ENCODE data around the gene PLEKHM1. TPM values are rescaled to one million over a fixed set of nuclear protein-coding genes. Genes with fewer than 3 reads are reported as not detected.
"Not testable (repeated sequence)": the region's sequence is repeated elsewhere in the genome, so short reads cannot be mapped to it uniquely, and the experiment has no call there.

The PLEKHM1 gene
- total RNA-seq, 3 donors from 2014 or later (not counting 1 experiment from before 2014, with no cell fraction given), result 140 to 160 (median 158) TPM

DNA sequence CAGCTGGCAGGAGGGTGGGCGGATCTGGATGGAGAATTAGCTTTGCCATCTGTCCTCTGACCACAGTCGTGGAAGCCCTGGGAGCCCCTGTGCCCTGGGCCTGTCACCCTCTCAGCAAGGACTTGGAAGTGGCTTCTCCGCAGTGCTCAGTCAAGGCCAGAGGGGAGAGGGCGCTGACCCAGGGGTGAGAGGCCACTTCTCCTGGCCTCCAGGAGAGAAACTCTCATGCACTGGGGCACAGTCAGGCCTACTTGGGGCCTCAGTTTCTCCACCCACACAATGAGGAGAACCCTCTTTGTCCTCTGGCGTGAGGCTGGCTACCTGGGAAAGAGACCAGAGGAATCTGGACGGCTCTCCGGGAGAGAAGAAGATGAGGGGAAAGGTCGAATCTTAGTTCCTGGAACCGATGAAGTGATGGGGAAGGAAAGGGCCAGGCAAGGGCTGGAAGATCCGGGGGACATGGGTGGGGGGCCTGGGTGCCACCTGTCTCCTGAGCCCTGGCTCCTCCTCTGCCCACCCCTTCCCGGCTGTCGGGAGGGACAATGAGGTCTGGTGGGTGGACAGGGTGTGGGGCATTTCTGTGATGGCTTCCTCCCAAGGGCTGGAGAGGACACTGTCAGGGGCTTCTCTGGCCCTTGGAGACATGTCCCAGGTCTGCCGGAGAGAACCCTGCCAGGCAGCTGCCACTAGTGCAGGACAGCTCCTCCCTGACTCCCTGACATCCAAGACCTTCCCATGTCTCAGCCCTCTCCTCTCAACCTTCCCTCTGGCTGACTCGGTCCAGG, 48.8 kb downstream of the PLEKHM1 start:
- WGBS (ENCODE audit: insufficient coverage), result 95% methylated on average over 12 of the region's 14 CpGs
- no peaks in the 10 kb centered on the region for H3K36me3 Mint-ChIP-seq
- no peak overlapping the region for H3K4me3 Mint-ChIP-seq
- no peaks in the 10 kb centered on the region for H3K27me3 ChIP-seq (ENCODE audit: control insufficient read depth, insufficient read depth, low read length)
- peak overlapping the region in 1 of 2 donors; percentile 52 for H3K27ac Mint-ChIP-seq
- no peak for ATAC-seq
- no peak overlapping the region for H3K4me3 ChIP-seq (ENCODE audit: low read length)
- DNase-seq, result no peak
- no peaks in the 10 kb centered on the region for H3K27me3 Mint-ChIP-seq (ENCODE audit: low read depth in 2 of 2)
- H3K4me1 Mint-ChIP-seq, result peaks cover 14 to 15% of the 10 kb centered on the region in 2 donors
- TF ChIP-seq, protein P1, sequence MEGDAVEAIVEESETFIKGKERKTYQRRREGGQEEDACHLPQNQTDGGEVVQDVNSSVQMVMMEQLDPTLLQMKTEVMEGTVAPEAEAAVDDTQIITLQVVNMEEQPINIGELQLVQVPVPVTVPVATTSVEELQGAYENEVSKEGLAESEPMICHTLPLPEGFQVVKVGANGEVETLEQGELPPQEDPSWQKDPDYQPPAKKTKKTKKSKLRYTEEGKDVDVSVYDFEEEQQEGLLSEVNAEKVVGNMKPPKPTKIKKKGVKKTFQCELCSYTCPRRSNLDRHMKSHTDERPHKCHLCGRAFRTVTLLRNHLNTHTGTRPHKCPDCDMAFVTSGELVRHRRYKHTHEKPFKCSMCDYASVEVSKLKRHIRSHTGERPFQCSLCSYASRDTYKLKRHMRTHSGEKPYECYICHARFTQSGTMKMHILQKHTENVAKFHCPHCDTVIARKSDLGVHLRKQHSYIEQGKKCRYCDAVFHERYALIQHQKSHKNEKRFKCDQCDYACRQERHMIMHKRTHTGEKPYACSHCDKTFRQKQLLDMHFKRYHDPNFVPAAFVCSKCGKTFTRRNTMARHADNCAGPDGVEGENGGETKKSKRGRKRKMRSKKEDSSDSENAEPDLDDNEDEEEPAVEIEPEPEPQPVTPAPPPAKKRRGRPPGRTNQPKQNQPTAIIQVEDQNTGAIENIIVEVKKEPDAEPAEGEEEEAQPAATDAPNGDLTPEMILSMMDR (IDR thresholded peaks at IDR 0.05), result no peak
- H3K9me3 Mint-ChIP-seq, result no peaks in the 10 kb centered on the region
- intact Hi-C loops (cut with micrococcal nuclease), result no loop called here
- no peak overlapping the region for H3K27ac ChIP-seq (ENCODE audit: low read length)
- H3K4me1 ChIP-seq (ENCODE audit: control insufficient read depth, insufficient read depth, low read length), result peaks cover 18% of the 10 kb centered on the region
- no peaks in the 10 kb centered on the region for H3K9me3 ChIP-seq (ENCODE audit: control insufficient read depth, insufficient read depth, low read length)
- H3K36me3 ChIP-seq (ENCODE audit: control insufficient read depth, insufficient read depth, low read length), result peaks cover 24% of the 10 kb centered on the region

DNA sequence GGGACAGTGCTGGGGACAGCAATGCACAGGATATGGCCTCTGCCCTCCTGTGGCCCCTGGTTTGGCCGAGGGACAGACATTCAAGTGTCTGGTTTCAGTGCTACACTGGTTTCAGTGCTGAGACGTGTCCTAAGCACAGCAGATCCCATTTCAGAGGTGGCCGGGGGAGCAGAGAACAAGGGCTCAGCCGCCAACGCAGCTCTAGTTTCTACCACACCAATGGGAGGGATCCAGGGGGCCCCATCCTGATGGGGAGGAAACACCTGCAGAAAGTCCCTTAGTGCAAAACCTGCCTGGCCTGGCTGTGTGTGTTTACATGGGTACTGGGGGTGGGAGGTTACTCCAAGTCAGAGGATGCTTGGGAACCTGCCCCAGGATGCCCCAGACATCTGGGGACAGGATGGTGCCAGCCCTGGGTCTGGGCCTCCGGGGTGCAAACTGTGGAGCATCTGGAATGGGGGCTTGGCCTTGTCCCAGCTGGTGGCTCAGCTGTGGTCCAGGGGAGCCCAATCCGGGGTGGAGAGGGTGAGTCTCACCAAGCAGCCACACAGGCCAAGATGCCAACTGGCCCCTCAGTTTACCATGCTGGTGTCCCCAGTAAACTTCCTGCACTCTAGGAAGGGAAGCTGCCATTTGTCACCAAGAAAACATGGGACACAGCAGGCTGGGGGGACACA, 49.5 kb downstream of the PLEKHM1 start:
- H3K36me3 Mint-ChIP-seq; H3K27ac Mint-ChIP-seq; H3K27me3 Mint-ChIP-seq (ENCODE audit: low read depth in 2 of 2); intact Hi-C loops (cut with micrococcal nuclease); H3K27me3 ChIP-seq (ENCODE audit: control insufficient read depth, insufficient read depth, low read length); H3K9me3 ChIP-seq (ENCODE audit: control insufficient read depth, insufficient read depth, low read length); H3K4me3 ChIP-seq (ENCODE audit: low read length); H3K9me3 Mint-ChIP-seq; ATAC-seq; DNase-seq; H3K27ac ChIP-seq (ENCODE audit: low read length); H3K4me3 Mint-ChIP-seq: not testable (repeated sequence)
- WGBS (ENCODE audit: insufficient coverage), result 36% methylated on average over 7 of the region's 7 CpGs
- Histone ChIP-seq H3K36me3 (ENCODE audit: control insufficient read depth, insufficient read depth, low read length) (peaks cover 29% of the 10 kb centered on the region), H3K4me1 (ENCODE audit: control insufficient read depth, insufficient read depth, low read length) (peaks cover 12% of the 10 kb centered on the region)
- peaks cover 10 to 12% of the 10 kb centered on the region in 2 donors for H3K4me1 Mint-ChIP-seq

DNA sequence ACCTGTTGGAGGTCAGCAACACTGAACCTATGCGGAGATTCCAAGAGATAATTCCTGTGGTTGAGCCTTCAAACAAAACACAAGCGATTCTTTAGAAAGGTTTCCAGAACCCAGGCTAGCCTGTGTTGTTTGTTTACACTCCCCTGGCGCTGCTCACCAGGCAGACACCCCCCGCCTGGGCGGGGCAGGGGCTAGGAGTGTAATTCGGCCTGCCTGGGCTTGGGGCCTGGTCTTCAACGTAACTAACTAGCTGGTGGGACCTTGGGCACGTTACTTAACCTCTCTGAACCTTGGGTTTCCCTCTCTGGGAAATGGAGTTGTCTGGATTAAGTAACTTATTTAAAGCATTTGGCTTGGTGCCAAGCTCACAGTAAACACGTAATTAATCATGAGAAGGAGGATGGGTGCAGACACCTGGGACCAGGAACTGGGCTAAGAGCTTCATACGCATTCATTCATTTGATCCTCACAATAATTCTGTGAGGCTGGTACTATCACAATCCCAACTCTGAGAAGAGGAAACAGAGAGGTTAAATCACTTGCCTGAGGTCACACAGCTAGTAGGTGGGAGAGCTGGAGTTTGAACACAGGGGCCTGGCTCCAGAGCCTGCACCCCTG, 50.3 kb downstream of the PLEKHM1 start:
- 84% methylated on average over 10 of the region's 10 CpGs for WGBS (ENCODE audit: insufficient coverage)
- TF ChIP-seq, protein P1 (IDR thresholded peaks at IDR 0.05), result no peak
- Mint-ChIP-seq H3K9me3 (no peaks in the 10 kb centered on the region), H3K27me3 (ENCODE audit: low read depth in 2 of 2) (no peaks in the 10 kb centered on the region), H3K27ac (no peak overlapping the region), H3K36me3 (no peaks in the 10 kb centered on the region), H3K4me3 (no peak overlapping the region), H3K4me1 (peaks cover 6 to 7% of the 10 kb centered on the region in 2 donors)
- Histone ChIP-seq H3K4me1 (ENCODE audit: control insufficient read depth, insufficient read depth, low read length) (peaks cover 5% of the 10 kb centered on the region), H3K9me3 (ENCODE audit: control insufficient read depth, insufficient read depth, low read length) (no peaks in the 10 kb centered on the region), H3K27ac (ENCODE audit: low read length) (no peak overlapping the region), H3K4me3 (ENCODE audit: low read length) (no peak overlapping the region), H3K27me3 (ENCODE audit: control insufficient read depth, insufficient read depth, low read length) (no peaks in the 10 kb centered on the region), H3K36me3 (ENCODE audit: control insufficient read depth, insufficient read depth, low read length) (peaks cover 31% of the 10 kb centered on the region)
- ATAC-seq (no peak), DNase-seq (no peak)
- intact Hi-C loops (cut with micrococcal nuclease), result no loop called here

Measured in natural killer cell (primary cell).